Osteocyte (in vitro differentiated cells): Measurements from ENCODE around the gene KHDC4. TPM values are rescaled to one million over a fixed set of nuclear protein-coding genes. Genes with fewer than 3 reads are reported as not detected.

Experiments used
- DNase-seq: peaks from one replicate; pipeline ENCODE4 v3.0.0; 2021; ENCODE audit warnings: mixed read lengths; ENCODE audit not compliant: unreplicated experiment; ENCODE audit errors: extremely low spot score
- H3K27ac Mint-ChIP-seq: one replicate; pipeline ENCODE4 v1.8.0; 2021; ENCODE audit warnings: mild to moderate bottlenecking, mixed read lengths; ENCODE audit not compliant: unreplicated experiment
- H3K27me3 Mint-ChIP-seq: one replicate; pipeline ENCODE4 v1.8.0; 2021; ENCODE audit warnings: mixed read lengths; ENCODE audit not compliant: unreplicated experiment
- H3K36me3 Mint-ChIP-seq: one replicate; pipeline ENCODE4 v1.8.0; 2021; ENCODE audit warnings: mixed read lengths; ENCODE audit not compliant: unreplicated experiment
- H3K4me1 Mint-ChIP-seq: one replicate; pipeline ENCODE4 v1.8.0; 2021; ENCODE audit warnings: mixed read lengths; ENCODE audit not compliant: unreplicated experiment
- H3K4me3 Mint-ChIP-seq: one replicate; pipeline ENCODE4 v1.8.0; 2021; ENCODE audit warnings: mild to moderate bottlenecking, moderate library complexity, mixed read lengths; ENCODE audit not compliant: unreplicated experiment
- H3K9me3 Mint-ChIP-seq: one replicate; pipeline ENCODE4 v1.8.0; 2021; ENCODE audit warnings: mixed read lengths; ENCODE audit not compliant: unreplicated experiment
- total RNA-seq: library from RNA; stranded (reverse); gene quantifications from 2 replicates; pipeline ENCODE4 v1.2.1, GENCODE V29; 2021
- TF ChIP-seq, protein P1 (sequence below): fragments of 200-600 bp; sonication (generic); IDR thresholded peaks from 2 replicates; pipeline ENCODE4 v1.5.0; 2021; ENCODE audit warnings: antibody characterized with exemption, mild to moderate bottlenecking, moderate library complexity

KHDC4 gene
- total RNA-seq, 1 donor from 2014 or later: 53.7 TPM

DNA sequence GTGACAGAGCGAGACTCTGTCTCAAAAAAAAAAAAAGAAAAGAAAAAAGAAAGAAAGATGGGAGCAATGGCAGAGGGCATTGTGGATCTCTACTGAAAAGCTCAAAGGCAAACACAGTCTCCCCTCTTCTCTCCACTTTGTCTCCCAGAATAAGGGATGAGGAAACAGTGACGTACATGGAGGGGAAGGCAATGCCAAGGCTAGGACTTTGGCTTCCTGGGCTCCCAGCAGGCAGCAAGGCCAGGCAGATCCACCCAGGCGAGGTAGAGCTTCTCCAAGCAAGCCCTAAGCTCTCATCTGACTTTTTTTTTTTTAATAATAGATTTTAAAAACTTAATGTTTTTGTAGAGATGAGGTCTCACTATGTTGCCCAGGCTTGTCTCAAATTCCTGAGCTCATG, 39.5 kb upstream of the KHDC4 start:
- DNase-seq: no peak
- H3K36me3 Mint-ChIP-seq: peaks cover 15% of the 10 kb centered on the region
- no peaks in the 10 kb centered on the region for H3K9me3 Mint-ChIP-seq
- TF ChIP-seq, protein P1, sequence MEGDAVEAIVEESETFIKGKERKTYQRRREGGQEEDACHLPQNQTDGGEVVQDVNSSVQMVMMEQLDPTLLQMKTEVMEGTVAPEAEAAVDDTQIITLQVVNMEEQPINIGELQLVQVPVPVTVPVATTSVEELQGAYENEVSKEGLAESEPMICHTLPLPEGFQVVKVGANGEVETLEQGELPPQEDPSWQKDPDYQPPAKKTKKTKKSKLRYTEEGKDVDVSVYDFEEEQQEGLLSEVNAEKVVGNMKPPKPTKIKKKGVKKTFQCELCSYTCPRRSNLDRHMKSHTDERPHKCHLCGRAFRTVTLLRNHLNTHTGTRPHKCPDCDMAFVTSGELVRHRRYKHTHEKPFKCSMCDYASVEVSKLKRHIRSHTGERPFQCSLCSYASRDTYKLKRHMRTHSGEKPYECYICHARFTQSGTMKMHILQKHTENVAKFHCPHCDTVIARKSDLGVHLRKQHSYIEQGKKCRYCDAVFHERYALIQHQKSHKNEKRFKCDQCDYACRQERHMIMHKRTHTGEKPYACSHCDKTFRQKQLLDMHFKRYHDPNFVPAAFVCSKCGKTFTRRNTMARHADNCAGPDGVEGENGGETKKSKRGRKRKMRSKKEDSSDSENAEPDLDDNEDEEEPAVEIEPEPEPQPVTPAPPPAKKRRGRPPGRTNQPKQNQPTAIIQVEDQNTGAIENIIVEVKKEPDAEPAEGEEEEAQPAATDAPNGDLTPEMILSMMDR: no peak
- peak overlapping the region; percentile 80 for H3K27ac Mint-ChIP-seq
- H3K27me3 Mint-ChIP-seq: no peaks in the 10 kb centered on the region
- peaks cover 81% of the 10 kb centered on the region for H3K4me1 Mint-ChIP-seq
- H3K4me3 Mint-ChIP-seq: no peak overlapping the region

DNA sequence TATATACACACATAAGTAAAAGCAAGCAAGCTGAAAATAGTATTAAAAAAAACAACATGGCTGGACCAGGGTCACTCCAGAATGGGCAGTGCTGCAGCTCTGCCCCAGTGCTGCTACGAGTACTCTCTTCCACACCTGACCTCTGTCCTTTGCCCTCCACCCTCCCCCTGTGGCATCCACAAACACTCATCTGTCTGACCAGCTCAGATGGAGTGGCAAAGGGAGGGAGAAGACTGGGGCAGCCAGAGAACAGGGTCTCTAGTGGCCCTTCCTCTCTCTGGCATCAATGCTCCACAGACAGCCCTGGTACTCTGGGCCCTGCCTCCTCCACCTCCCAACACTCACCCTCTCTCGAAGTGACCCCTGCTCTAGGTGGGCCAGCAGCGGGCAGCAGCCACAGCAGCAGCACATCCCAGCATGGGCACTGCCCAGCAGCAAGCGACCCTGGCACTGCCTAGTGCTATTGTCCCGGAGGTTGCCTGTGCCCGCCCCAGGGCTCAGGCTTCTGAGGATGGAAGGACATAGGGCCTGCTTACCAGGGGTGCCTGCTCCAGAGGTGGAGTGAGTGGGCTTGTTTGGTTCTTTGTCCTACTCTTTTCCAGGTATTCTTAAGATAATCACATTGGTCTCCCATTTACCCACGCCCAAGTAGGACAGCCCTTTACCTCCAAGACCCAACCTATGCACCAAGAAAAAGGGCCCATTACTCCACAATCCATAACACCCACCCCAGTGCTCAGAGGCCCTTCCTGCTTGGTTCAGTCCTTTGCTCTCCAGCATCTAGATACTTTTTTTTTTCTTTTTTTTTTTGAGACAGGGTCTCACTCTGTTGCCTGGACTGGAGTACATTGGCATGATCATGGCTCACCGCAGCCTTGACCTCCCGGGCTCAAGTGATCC, 37.9 kb upstream of the KHDC4 start:
- H3K9me3 Mint-ChIP-seq: no peaks in the 10 kb centered on the region

DNA sequence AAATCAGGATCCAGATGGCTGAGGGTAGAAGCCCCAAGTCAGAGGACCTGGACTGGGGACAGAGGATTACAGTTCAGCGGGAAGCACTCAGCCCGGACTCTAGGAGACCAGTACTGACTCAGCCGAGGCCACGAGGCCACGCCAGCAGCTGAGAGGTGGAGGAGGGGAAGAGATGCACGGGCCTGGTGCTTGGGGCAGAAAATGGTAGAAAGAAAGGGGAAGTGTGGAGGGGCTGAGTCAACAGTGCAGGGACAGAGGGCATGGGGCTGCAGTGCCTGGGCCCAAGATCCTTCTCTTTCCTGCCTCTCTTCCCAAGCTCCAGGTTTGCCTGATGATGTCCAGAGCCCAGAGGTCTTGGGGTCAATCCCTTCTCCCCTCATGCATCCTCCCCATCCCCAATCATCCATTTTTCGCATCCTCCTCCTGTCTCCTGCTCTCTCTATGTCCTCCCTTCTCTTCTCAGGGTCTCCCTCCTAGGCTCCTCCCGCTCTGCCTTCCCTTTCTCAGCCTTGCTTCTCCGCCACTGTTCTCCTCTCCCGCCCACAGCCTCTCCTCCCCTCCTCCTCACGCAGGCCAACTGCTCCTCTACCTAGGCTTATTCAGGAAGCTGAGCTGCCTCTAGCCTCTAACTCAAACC, 36.4 kb upstream of the KHDC4 start:
- TF ChIP-seq, protein P1: no peak
- no peaks in the 10 kb centered on the region for H3K27me3 Mint-ChIP-seq
- no peaks in the 10 kb centered on the region for H3K9me3 Mint-ChIP-seq
- H3K4me1 Mint-ChIP-seq: peaks cover 75% of the 10 kb centered on the region
- peaks cover 32% of the 10 kb centered on the region for H3K36me3 Mint-ChIP-seq
- DNase-seq: no peak
- peak overlapping the region; percentile 71 for H3K27ac Mint-ChIP-seq
- peak overlapping the region; percentile 16 for H3K4me3 Mint-ChIP-seq

More for the DNA sequence above, 37.9 kb upstream of the KHDC4 start:
- Mint-ChIP-seq H3K36me3 (peaks cover 24% of the 10 kb centered on the region), H3K4me3 (no peak overlapping the region), H3K4me1 (peaks cover 89% of the 10 kb centered on the region), H3K27ac (peak overlapping the region; percentile 64), H3K27me3 (no peaks in the 10 kb centered on the region)
- DNase-seq: no peak
- TF ChIP-seq, protein P1: no peak

DNA sequence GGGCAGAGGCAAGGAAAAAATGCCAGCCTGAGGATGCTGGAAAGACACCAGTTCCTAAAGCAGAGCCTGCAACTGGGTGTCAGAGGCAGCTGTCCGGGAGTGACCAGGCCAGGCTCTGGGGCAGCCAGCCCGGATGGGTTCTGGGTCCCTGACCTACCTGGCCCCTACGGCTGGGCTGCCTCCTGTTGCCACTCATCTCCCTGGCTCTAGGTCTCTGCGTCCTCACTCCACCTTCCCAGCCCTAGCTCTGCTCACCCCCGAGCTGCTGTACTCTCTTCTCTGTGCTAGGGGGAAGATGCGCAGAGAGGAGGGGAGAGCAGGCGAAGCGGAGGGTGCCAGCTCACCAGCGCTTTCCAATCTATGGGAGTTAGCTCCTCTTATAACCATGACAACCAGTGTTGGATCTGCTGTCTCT, 35.2 kb upstream of the KHDC4 start:
- no peak overlapping the region for H3K4me3 Mint-ChIP-seq
- peaks cover 63% of the 10 kb centered on the region for H3K4me1 Mint-ChIP-seq
- H3K36me3 Mint-ChIP-seq: peaks cover 40% of the 10 kb centered on the region
- TF ChIP-seq, protein P1: no peak
- H3K9me3 Mint-ChIP-seq: no peaks in the 10 kb centered on the region
- no peak for DNase-seq
- peak overlapping the region; percentile 71 for H3K27ac Mint-ChIP-seq
- H3K27me3 Mint-ChIP-seq: no peaks in the 10 kb centered on the region

DNA sequence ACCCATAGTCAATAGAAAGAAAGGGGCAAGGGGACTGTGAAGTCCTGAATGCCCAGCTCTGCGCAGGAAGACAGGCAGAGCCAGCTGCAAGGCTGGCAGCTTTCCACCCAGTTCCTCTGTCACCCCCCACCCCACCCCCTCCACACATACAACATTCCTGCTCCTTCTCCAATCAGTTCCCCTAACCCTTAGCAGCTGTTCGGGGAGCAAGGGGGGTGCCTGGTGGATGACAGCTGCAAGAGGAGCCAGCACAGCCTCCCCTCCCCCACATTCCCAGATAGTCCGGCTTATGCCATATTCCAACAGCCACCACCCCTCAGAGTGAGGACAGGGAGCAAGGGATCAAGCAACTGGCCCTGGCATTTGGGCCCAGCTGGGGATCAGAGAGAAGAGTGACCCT, 34.5 kb upstream of the KHDC4 start:
- Mint-ChIP-seq H3K9me3 (no peaks in the 10 kb centered on the region), H3K27me3 (no peaks in the 10 kb centered on the region), H3K27ac (peak overlapping the region; percentile 56), H3K4me1 (peaks cover 58% of the 10 kb centered on the region), H3K4me3 (no peak overlapping the region), H3K36me3 (peaks cover 44% of the 10 kb centered on the region)
- TF ChIP-seq, protein P1: no peak
- DNase-seq: no peak
